GM04503 (cell line): ENCODE results near the gene CD300E.

Source experiments
- DNase-seq: peaks from one replicate; pipeline ENCODE4 v3.0.0-alpha.2; 2012; ENCODE audit warnings: low read depth

Gene CD300E

DNA sequence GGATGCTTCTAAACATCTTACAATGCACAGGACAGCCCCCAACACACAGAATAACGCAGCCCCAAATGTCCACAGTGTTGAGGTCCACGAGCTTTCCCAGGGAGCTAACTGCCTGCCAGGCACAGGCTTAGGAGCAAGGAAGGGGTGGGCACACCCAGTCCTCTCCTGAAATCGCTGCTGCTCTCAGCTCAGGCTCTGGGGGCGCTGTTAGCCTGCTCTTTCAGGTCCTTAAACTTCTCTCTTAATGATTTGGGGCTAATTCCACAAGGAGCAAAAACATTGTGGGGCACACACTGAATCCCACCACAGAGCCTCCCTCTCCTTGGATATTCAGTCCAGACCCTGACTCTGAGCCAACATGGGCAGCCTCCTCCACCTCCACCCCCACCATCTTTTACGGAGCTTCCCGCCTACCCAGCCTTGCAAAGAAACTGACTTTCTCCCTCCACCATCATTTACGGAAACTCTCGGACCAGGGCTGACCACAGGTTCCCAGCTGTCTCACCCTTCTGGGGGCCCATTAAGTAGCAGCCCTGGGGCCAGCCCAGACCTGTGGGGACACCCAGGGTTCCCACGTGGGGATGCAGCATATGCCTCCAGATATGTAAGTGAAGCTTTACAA lies 57.3 kb downstream of the CD300E start:
- DNase-seq = no peak

DNA sequence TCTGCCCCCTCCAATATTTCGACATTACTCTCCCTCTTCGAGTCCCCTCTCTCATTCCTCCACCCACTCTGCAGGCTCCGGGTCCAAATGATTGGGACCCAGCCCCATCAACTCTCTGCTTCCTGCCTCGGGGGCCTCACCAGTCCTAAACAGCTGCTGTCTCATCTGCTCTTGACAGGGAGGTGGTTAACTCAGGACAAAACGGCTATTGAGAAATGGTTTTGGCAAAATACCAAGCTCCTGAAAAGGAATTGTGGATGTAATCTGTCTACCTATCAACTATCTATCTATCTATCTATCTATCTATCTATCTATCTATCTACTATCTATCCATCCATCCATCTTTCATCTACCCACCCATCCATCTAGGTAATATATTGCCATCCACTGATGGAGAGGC lies 58.4 kb downstream of the CD300E start:
- no peak for DNase-seq

DNA sequence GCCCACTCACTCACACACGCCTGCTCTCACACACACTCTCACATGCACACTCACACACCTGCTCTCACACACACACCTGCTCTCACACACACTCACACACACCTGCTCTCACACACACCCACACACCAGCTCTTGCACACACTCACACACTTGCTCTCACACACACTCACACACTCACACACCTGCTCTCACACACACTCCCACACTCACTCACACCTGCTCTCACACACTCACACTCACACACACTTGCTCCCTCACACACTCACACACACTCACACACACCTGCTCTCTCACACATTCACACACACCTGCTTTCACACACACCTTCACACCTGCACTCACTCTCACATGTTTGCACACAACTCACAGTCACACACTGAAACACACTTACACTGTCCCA lies 60.2 kb downstream of the CD300E start:
- DNase-seq = no peak

DNA sequence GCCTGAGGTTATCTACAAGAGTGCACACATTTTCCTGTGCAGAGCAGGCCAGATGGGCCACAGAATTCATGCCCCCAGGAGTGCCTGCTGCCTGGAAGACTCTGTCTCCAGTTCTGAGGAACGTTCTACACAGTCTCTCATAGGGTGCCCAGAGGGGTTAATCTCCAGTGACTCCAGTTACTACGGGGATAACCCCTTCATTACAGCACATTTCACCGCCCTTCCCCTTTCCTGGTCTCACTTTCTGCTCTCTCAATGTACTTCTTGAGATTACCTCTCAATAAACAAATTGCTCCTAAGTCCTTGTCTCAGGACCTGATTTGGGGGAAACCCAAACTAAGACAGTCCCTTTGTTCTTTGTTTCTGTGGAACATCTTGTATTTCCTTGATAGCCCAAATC lies 62.0 kb downstream of the CD300E start:
- DNase-seq = no peak
